OCI-LY7 (cell line): ENCODE measurements around the gene CARMIL1.

Experiments used
- EZH2phosphoT487 ChIP-seq: fragments of 200-600 bp; sonication (generic); IDR thresholded peaks from 2 replicates; pipeline ENCODE4 v1.6.1; 2018; ENCODE audit warnings: low read depth, borderline replicate concordance, mild to moderate bottlenecking, mixed run types, antibody characterized with exemption, low read length, moderate library complexity, mixed read lengths
- TF ChIP-seq, protein P1 (sequence below): fragments of 200-600 bp; sonication (generic); conservative IDR thresholded peaks from 2 replicates; pipeline ENCODE4 v1.5.1; 2014; ENCODE audit warnings: mild to moderate bottlenecking, antibody characterized with exemption, low read length, moderate library complexity, mixed read lengths

DNA sequence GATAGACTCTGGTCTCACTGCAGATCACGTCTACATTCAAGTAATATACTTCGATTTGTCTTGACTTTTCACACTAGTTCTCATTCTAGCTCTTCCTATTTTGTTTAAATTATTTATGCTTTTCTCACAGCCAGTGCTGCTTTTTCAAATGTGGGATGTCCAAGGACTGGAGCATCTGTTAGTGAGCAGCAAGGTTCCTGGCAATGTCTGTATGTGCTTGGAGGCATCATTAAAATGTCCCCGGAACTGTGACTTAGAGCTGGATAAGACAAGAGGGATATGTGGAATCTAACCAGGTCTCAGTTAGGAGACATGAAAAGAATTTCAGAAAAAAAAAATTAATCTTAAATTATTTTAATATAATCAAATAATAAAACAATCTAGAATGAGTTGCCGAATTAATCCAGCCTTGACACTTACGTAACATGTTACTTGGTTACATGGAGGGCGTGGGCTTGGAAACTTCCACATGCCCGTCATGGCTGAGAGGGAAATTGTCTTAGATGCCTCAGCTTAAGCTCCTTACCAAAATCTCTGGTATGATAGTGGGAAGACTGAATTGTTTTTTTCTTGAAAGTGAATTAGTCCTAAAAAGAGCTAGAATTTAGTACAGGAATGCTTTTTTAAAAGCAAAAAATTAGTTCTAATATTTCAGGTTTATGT, 21.4 kb upstream of the CARMIL1 start:
- TF ChIP-seq, protein P1, sequence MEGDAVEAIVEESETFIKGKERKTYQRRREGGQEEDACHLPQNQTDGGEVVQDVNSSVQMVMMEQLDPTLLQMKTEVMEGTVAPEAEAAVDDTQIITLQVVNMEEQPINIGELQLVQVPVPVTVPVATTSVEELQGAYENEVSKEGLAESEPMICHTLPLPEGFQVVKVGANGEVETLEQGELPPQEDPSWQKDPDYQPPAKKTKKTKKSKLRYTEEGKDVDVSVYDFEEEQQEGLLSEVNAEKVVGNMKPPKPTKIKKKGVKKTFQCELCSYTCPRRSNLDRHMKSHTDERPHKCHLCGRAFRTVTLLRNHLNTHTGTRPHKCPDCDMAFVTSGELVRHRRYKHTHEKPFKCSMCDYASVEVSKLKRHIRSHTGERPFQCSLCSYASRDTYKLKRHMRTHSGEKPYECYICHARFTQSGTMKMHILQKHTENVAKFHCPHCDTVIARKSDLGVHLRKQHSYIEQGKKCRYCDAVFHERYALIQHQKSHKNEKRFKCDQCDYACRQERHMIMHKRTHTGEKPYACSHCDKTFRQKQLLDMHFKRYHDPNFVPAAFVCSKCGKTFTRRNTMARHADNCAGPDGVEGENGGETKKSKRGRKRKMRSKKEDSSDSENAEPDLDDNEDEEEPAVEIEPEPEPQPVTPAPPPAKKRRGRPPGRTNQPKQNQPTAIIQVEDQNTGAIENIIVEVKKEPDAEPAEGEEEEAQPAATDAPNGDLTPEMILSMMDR = no peak
- TF ChIP-seq EZH2phosphoT487 = no peak
